Limb (tissue), 2 donors: ENCODE data around the gene STOML2.

Experiments used
- DNase-seq, 2 donors: peaks; one replicate each; pipeline ENCODE4 v3.0.0-alpha.2; 2016; ENCODE audit errors: extremely low spot score in 2 of 2

The STOML2 gene

DNA sequence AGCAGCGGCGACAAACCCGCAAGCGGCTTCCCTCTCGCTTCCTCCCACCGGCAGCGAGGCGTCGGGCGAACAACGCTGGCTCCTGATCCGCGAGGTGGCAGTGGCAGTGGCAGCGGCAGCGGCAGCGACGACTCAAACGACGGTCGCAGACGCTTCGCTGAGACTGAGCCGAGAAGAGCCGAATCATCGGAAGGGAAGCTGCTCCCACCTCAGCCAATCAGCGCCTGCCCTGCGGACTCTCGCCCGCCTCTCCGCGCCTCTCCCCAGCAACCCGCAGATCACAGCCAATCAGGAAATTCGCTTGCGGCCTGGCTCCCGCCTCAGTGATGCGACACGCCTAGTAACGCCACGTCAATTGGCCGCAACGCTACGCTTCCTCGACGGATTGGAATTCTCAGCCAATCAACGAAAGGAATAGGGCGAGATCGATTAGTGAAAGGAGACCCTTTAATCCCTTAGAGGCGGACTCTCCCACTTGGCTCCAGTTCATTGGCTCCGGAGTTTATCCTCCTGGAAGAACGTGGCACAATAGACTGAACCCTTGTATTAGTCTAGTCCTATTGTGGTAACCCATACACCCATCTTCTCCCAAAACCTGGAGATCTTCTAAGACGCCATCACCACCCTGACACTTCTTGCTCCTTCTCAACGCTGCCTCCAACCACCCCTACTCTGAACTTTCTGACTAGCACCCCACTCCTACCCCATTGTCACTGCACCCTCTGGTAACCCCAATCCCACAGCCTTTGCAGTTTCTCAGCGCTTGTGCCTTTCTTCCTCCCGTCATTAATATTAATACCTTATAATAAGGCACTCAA is 30.3 kb downstream of the STOML2 start, which contains the start of gene VCP:
Gene VCP (minus strand): TSS at position 165 of the 818 bp plus-strand sequence. CDS start 272 bp downstream, outside the sequence.
- DNase-seq: peak; percentile 98 to 99

DNA sequence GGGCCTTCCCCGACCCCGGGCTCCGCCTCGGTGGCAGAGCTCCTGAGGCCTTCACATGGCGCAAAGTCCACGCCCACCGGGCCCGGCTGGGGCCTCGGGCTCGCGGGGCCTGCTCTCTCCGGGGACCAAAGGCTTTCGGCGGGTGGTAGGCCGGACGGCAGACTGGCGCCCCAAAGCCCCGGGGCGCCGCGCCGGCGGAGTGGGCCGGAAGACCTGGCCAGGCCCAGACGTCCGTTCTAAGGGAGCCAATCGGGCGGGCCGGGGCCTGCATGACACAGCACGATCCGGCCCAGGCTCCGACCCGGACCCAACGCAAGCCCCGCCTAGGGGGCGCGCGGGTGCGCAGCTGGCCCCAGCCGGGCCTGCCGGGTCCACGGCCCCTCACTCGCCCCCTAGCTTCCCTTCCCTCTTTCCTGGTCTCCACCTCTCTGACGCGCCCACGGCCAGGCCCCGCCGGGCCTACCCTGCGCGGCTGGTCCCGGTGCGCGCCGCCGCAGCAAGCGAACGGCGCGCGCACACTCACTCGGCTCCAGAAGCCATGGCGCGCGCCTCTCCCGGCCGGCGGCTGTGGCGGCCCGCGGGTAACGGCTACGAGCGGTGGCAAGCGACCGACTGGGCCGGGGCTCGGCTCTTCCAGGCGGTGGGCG is 31.0 kb downstream of the STOML2 start:
- DNase-seq: peak; percentile 70 to 88

DNA sequence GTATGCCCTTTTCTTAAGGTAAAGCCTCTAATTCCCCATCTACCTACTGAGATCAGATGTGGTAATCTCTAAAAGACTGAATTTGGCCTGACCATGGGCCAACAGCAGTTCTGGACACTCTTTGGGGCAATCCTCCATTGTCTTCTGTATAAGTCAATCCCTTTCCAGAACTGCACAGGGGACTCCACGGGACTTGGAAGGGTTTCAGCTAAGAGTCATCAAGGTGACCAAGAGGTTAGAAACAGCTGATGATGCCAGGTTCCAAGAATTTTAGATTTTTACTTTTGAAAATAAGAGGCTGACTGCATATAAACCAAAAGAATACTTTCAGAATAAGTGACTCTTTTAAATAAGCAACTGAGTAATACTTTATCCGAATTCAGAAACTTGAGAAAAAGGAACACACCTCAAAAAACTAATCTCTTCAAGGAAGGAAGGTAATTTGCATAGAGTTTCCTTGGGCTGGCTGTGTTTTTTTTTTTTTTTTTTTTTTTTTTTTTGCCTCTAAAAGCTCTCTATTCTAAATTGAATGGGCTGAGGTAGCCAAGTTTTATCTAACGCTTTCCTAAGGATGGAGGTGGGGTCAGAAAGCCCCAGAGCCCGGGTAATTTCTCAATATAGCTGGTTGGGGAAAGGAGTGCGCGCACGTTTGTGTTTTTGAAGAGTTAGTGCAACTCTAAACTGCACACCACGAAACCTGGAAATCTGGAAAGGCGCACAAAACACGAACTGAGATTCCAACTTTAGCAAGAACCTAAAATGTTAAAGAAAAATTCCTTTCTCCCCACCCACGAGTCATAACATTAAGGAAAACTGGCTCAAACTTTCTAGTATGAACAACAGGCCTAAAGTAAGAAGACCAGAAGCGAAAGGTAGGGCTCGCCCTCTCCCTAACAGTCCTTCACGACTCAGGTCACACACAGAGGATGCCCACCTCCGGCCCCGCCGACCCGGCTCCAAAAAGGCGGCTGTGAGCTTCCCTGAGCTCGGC is 31.8 kb downstream of the STOML2 start:
- no peak for DNase-seq

DNA sequence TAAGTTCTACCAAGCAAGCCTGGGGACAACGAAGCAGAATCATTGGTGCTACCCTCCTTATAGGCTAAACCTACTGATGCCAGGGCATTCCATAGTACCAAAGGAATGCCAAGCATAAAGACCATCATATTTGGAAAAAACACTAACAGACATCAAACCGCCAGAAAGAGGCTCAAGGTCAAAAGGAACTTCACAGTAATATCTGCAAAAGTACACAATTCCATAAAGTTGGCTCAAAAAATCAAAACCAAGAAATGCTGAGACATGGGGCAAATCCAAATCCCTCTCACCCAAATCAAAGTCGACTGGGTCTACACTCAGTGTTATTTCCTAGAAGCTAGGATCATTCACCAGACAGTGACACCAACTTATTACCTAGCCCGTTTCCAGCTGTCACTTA is 33.9 kb downstream of the STOML2 start:
- no peak for DNase-seq

DNA sequence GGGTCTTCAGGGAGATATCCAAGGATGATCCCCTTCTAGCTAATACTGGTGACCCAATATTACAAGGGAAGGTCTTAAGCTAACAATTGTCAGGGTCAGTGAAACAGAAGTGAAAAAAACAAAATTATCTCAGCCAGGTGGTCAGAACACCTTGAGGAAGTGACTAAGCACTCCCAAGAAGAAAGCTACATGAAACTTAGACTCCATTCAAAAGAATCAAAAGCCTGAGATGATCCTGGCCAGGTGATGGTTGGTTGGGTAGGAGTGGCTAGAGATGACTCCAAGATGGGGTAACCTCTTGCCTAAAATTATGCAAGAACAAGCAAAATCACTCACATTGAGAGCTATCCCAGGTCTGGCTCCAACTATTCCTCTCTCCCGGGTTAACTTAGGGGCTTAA is 35.9 kb downstream of the STOML2 start:
- no peak for DNase-seq

DNA sequence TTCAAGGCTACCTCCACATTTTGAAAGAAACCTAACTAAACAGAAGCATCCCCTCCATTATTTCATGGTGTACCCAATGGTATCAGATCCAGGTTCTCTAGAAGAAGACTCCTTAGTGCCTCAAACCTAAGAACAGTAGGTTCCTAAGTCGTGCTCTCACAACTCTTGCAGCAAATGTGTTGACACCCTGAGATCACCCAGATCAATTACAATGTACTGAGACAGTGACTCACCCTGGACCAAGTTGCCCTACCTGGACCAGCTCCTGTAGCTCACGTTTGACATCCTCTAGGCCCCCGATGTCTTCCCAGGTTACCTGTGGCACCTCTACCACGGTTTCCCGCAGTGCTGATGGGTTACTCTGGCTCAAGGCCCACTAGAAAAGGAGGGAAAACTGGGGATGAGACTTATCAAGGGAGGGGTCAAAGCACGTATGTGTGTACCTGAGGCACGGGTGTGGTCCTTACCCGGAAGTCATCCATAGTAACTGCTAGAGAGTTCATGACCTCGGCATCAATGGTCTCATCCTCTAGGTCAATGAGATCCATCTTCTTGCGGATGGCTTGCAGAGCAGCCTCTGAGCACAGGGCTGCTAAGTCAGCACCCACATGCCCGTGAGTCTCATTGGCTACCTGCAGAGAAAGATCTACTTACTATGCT is 42.3 kb downstream of the STOML2 start:
- no peak for DNase-seq

DNA sequence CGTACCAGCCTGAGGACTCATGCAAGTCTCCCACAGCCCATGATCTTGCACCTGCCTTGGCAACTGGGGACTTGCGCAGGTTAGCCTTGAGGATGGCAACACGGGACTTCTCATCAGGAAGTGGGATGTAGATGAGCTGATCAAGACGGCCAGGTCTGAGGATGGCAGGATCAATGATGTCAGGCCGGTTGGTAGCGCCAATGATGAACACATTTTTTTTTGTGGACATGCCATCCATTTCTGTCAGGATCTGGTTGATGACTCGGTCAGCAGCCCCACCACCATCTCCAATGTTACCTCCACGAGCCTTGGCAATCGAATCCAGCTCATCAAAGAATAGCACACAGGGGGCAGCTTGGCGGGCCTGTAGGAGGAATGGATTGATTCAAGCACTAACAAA is 43.5 kb downstream of the STOML2 start:
- DNase-seq: no peak

DNA sequence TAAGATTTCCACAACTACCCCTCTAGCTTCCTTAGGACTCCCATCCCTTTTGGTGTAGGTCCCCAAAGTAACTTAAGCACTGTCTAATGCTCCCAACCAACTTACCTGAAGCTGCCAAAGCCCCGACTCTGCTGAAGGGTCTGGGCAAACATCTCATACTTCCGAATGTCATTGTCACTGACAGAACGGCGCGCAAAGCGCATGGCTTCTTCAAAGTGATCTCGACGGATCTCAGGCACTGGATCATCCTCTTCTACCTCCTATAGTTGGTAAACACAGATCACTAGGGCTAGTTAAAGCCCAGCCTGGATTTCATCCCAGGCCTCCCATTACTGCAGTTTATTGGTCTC is 45.7 kb downstream of the STOML2 start:
- no peak for DNase-seq

DNA sequence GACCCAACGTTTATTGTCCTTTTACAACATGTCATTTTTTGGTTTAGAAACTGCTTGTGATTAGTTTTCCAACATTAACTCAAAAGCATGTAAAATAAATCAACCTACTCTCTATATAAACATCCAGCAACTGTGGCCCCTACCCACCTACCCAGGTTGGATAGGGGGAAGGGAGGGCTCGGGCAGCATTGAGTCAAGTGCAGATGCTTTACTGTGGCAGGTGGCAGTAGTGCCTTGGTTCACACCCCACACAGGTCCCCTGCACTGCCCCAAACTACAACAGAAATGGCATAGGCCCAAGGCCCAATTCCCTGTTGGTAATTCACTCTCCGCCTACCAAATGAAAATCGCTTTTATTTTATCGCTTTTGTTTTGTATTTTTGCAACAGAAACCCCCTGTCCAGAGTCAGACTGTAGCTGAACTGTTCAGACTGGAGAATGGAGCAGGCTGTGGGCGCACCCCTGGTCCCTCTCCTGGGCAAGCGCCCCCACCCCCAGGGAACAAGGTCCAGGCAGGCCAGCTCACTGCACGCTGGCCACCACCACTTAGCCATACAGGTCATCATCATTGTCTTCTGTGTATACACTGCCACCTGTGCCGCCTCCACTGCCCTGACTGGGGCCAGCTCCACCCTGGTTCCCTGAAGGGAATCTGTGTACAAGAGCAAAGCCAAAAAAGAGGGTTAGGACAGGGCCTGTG is 46.2 kb downstream of the STOML2 start:
- no peak for DNase-seq

DNA sequence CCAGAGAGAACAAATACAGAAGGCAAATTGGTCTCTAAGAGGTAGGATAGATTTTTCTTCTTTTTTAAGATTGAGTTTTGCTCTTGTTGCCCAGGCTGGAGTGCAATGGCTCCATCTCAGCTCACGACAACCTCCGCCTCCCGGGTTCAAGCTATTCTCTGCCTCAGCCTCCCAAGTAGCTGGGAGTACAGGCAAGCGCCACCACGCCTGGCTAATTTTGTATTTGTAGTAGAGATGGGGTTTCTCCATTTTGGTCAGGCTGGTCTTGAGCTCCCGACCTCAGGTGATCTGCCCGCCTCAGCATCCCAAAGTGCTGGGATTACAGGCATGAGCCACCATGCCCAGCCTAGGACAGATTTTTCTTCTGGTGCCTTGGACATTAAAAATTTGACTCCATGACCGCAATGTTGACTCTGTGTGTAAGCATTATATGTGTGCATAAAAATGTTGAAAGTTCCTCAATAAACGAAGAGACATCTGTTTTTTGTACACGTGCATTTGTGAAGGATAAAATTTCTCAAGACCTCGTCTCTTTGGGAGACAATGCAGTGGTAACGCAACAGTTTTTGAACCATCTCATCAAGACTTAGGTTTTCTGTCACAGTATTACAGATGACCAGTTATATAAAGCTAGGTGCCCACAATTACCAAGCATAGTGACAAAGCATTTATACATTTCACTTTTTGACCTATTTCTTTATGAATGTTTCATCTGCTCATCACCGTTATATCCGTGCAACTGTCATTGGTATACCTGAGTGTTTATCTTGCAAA is 47.9 kb downstream of the STOML2 start:
- DNase-seq: no peak

DNA sequence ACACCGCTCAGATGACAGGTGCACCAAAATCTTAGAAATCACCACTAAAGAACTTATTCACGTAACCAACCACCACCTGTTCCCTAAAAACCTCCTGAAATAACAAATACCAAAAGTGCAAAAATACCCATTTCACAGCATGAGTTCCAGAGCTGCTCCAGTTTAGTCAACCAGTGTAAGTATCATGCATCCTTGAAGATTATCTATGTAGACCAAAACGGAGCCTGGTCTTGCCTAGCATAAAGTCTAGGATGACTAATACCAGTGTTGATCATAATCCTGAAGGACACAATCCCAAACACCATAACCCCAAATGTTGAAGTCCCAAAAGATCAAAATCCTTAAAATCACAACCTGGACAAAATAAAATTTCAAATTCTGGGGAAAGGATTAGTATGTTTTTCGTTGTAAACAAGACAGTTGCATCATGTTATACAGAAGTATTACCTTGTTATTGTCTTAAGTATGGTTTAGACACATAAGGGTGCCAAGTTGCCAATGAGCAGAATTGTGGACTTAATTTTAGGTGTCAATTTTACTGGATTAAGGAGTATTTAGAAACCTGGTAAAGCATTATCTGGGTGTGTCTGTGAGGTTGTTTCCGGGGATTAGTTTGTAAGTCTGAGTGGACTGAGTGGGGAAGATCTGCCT is 48.6 kb downstream of the STOML2 start:
- DNase-seq: no peak

DNA sequence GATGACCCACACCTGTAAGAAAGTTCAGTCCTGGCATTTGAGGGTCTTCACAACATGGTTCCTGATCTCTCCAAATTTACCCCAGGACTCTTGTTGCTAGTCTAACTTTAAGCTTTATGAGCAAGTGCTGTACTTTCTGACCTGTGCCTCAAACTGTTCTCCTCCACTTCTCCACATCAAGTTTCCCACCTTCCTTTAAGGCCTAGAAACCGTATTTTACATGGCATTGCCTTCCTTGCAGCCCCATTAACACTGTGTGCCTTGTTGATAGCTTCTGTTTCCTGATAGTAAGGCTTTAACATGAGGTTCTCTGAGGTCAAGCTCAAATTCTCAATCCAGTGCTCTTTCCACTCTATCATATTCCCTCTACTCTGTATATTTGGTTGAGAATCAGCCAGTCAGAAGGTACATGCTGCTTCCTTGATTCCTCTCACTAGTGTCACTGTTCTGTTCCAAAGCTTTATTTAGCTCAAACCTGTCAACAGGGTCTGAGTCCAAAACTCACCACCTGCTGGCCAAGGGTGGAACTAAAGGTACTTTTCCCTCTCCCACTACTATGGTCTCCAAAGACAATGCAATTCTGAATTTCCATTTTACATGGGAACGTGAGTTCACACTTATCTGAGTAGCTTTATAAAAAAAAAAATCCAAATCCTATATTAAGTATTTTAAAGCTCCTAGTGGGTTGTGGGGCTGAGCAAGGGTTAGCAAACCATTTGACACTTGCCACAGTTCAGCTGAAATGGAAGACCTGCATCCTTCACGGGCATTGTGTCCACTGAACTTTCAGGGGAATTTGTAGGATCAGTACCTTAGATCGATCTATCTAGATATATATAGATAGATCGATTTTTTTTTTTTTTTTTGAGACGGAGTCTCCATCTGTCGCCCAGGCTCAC is 51.6 kb downstream of the STOML2 start:
- peak; percentile 11 to 55 for DNase-seq
